HFF-Myc (cell line): ENCODE measurements around the gene RUNX2.

Experiments used
- DNase-seq: peaks from one replicate; pipeline ENCODE4 v3.0.0-alpha.2; 2011; ENCODE audit warnings: low read depth; ENCODE audit errors: extremely low read depth
- H3K4me3 ChIP-seq: replicated peaks from 2 replicates; pipeline ENCODE4 v1.5.1; 2011; ENCODE audit warnings: low read depth, mild to moderate bottlenecking, control low read depth, low read length
- CTCF ChIP-seq: IDR thresholded peaks from 2 replicates; pipeline ENCODE4 v1.5.1; 2012; ENCODE audit warnings: mild to moderate bottlenecking, low read depth, low read length, control low read depth; ENCODE audit errors: missing control alignments

The RUNX2 gene

GRCh38 chr6:45631396-45631795 is 303.3 kb downstream of the RUNX2 start:
- no peak for TF ChIP-seq CTCF
- H3K4me3 ChIP-seq: no peak overlapping the region
- no peak for DNase-seq

DNA sequence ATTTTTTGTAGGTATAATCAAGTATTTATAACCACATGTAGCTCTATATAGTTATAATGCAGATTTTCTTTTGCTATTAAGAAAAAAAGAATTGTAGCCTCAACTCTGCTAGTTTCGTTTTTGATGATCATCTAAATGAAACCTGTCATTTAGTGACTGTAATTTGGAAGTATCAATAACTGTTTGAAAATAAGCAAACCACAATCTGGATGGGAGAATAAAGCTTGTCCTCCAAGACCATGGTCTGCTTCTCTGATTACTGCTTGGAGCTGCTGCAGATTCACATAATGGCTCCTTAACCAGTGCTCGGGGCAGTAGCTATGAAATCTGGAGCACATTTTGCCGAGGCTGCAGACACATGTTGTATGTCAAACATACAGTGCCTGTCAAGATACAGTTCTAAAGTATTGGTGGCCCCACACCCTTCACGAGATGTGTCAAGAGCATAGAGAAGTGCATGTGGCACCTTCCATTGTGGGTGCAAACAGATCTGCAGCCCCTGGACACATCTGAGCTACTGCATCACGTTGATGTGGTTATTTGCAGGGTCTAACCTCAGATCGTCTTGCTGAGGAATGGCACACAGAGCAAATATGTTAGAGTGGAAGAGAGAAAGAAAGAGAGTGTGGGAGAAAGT is 305.3 kb downstream of the RUNX2 start:
- TF ChIP-seq CTCF: no peak
- H3K4me3 ChIP-seq: no peak overlapping the region
- DNase-seq: no peak

GRCh38 chr6:45634231-45634630 is 306.1 kb downstream of the RUNX2 start:
- no peak for TF ChIP-seq CTCF
- DNase-seq: no peak
- no peak overlapping the region for H3K4me3 ChIP-seq

GRCh38 chr6:45635284-45635867 is 307.2 kb downstream of the RUNX2 start:
- TF ChIP-seq CTCF: no peak
- H3K4me3 ChIP-seq: no peak overlapping the region
- no peak for DNase-seq

DNA sequence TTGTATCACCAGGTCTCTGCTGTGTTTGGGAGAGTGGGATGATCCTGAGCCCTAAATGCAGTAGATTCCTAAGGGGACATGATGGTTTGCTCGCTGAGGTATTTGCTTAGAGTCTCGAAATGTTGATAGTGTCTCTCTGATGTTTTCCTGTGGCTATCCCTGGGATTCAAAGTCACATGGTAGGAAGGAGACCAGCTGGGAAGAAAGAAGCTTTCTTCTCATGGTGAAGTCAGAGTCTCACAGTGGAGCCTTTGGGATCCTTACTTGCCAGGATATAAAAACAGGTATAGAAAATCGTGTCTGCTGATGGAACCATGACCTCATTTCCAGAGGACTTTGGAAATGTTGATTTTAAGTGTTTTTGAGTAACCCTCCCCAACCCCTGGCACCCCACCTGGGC is 308.9 kb downstream of the RUNX2 start:
- no peak for DNase-seq
- no peak overlapping the region for H3K4me3 ChIP-seq
- TF ChIP-seq CTCF: no peak

DNA sequence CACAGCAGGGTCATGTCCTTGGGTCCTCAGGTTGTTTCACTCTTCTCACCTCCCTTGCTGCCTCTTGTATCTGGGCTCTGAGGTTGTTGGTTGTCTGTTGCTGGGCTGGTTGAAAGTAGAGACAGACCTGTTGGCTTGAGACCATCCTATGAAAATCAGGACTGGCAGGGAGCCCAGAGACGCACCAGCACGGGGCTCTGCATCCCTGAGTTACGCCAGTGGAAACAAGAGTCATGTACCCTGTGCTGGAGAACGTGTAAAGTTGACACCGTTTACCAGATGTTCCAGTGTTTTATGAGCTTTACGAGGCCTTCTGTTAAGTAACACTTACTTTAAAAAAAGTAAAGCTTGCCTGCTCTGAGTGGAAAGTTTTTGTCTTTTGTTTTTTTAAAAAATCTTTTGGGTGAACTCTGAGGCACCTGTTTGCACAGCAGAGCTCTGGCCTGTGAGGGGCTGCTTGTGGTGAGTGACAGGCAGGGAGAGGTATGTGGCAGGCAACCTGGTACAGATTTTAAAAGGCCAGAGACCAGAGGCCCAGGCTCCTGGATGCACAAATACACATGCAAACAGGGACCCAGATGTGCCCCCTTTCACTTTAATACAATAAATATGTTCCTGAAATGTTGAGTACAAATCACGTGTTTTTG is 309.6 kb downstream of the RUNX2 start:
- peak; percentile 47 for DNase-seq
- H3K4me3 ChIP-seq: no peak overlapping the region
- TF ChIP-seq CTCF: no peak

GRCh38 chr6:45640081-45640491 is 312.0 kb downstream of the RUNX2 start:
- no peak for DNase-seq
- TF ChIP-seq CTCF: no peak
- no peak overlapping the region for H3K4me3 ChIP-seq
